Mesenchymal stem cell (in vitro differentiated cells and primary cell): ENCODE measurements around the gene FCHSD1. TPM values are rescaled to one million over a fixed set of nuclear protein-coding genes. Genes with fewer than 3 reads are reported as not detected.

Source experiments
- DNase-seq: peaks from one replicate; pipeline ENCODE4 v3.0.0-alpha.2; 2013
- H2AFZ ChIP-seq: one replicate; pipeline ENCODE4 v1.6.1; 2013; ENCODE audit warnings: low read depth, mild to moderate bottlenecking, control low read depth, inconsistent platforms, low read length, moderate library complexity
- H2AK5ac ChIP-seq: 2 replicates; pipeline ENCODE4 v1.6.1; 2013; ENCODE audit warnings: low read length, moderate library complexity, mild to moderate bottlenecking, inconsistent platforms; ENCODE audit not compliant: severe bottlenecking
- H2BK120ac ChIP-seq: one replicate; pipeline ENCODE4 v1.6.1; 2013; ENCODE audit warnings: low read depth, mild to moderate bottlenecking, inconsistent platforms, low read length, moderate library complexity
- H2BK12ac ChIP-seq, 2 experiments: one replicate each; pipeline ENCODE4 v1.6.1; 2013; ENCODE audit warnings: inconsistent platforms in 2 of 2, low read length in 2 of 2, mild to moderate bottlenecking in 2 of 2, moderate library complexity in 2 of 2, control low read depth in 1 of 2
- H2BK15ac ChIP-seq: one replicate; pipeline ENCODE4 v1.6.1; 2013; ENCODE audit warnings: mild to moderate bottlenecking, low read depth, inconsistent platforms; ENCODE audit not compliant: poor library complexity, severe bottlenecking
- H2BK5ac ChIP-seq: 2 replicates; pipeline ENCODE4 v1.6.1; 2013; ENCODE audit warnings: low read depth, mild to moderate bottlenecking, low read length, control low read depth, inconsistent platforms; ENCODE audit not compliant: poor library complexity, severe bottlenecking
- H3K14ac ChIP-seq, 2 experiments: one replicate each; pipeline ENCODE4 v1.6.1; 2013; ENCODE audit warnings: inconsistent platforms in 2 of 2, low read length in 2 of 2, control low read depth in 1 of 2, mild to moderate bottlenecking in 1 of 2, moderate library complexity in 1 of 2
- H3K18ac ChIP-seq, 2 experiments: one replicate each; pipeline ENCODE4 v1.6.1; 2013; ENCODE audit warnings: inconsistent platforms in 2 of 2, low read length in 2 of 2, control low read depth in 1 of 2, low read depth in 1 of 2, mild to moderate bottlenecking in 1 of 2
- H3K23ac ChIP-seq, 2 experiments: one replicate each; pipeline ENCODE4 v1.6.1; 2013; ENCODE audit warnings: inconsistent platforms in 2 of 2, low read length in 2 of 2, mild to moderate bottlenecking in 2 of 2, moderate library complexity in 2 of 2, control low read depth in 1 of 2
- H3K27ac ChIP-seq: 2 replicates; pipeline ENCODE4 v1.5.1; 2013; ENCODE audit warnings: mild to moderate bottlenecking, moderate library complexity, low read length, control low read depth, inconsistent platforms; ENCODE audit not compliant: poor library complexity, severe bottlenecking
- H3K27me3 ChIP-seq, 2 experiments: 2 replicates each; pipeline versions ENCODE4 v1.6.1 to v1.7.0; 2013; ENCODE audit warnings: low read length in 2 of 2, mild to moderate bottlenecking in 2 of 2, moderate library complexity in 2 of 2, control low read depth in 1 of 2, inconsistent platforms in 1 of 2; ENCODE audit not compliant: control insufficient read depth in 1 of 2, insufficient read depth in 1 of 2
- H3K36me3 ChIP-seq, 2 experiments: 2 replicates each; pipeline versions ENCODE4 v1.6.1 to v1.7.0; 2013; ENCODE audit warnings: low read length in 2 of 2, control low read depth in 1 of 2, inconsistent platforms in 1 of 2, low read depth in 1 of 2, mild to moderate bottlenecking in 1 of 2; ENCODE audit not compliant: insufficient read depth in 2 of 2, control insufficient read depth in 1 of 2
- H3K4ac ChIP-seq, 2 experiments: one replicate each; pipeline ENCODE4 v1.6.1; 2013; ENCODE audit warnings: inconsistent platforms in 2 of 2, low read length in 2 of 2, mild to moderate bottlenecking in 2 of 2, moderate library complexity in 2 of 2, control low read depth in 1 of 2, low read depth in 1 of 2
- H3K4me1 ChIP-seq: 2 replicates; pipeline ENCODE4 v1.6.1; 2013; ENCODE audit warnings: low read depth, low read length, control low read depth; ENCODE audit not compliant: control insufficient read depth, insufficient read depth
- H3K4me2 ChIP-seq: 2 replicates; pipeline ENCODE4 v1.6.1; 2013; ENCODE audit warnings: low read length, mild to moderate bottlenecking, inconsistent platforms; ENCODE audit not compliant: poor library complexity, severe bottlenecking
- H3K4me3 ChIP-seq, 2 experiments: 2 replicates each; pipeline versions ENCODE4 v1.5.1 to v1.7.0; 2013; ENCODE audit warnings: low read length in 2 of 2, mild to moderate bottlenecking in 2 of 2, control low read depth in 1 of 2, low read depth in 1 of 2; ENCODE audit not compliant: insufficient read depth in 1 of 2
- H3K79me1 ChIP-seq: replicated peaks from 2 replicates; pipeline ENCODE4 v1.6.1; 2013; ENCODE audit warnings: mild to moderate bottlenecking, control low read depth, low read length, inconsistent platforms; ENCODE audit not compliant: poor library complexity, severe bottlenecking
- H3K9ac ChIP-seq: 2 replicates; pipeline ENCODE4 v1.7.0; 2013; ENCODE audit warnings: mild to moderate bottlenecking, low read length, moderate library complexity
- H3K9me3 ChIP-seq: 2 replicates; pipeline ENCODE4 v1.7.0; 2013; ENCODE audit warnings: mild to moderate bottlenecking, low read length; ENCODE audit not compliant: control insufficient read depth
- H4K8ac ChIP-seq: one replicate; pipeline ENCODE4 v1.6.1; 2013; ENCODE audit warnings: inconsistent platforms, mild to moderate bottlenecking, low read length, moderate library complexity
- H4K91ac ChIP-seq: one replicate; pipeline ENCODE4 v1.6.1; 2013; ENCODE audit warnings: mild to moderate bottlenecking, low read length, inconsistent platforms
- WGBS: methylation state at CpG from one replicate; pipeline ENCODE4 v1.1.7; 2013; ENCODE audit warnings: mixed read lengths; 5-methylcytosine and 5-hydroxymethylcytosine counted together
- polyA plus RNA-seq, 2 experiments: library from polyadenylated mRNA; stranded (reverse); fragments of 200-250 nt; gene quantifications; one replicate each; pipeline ENCODE4 v1.2.3, GENCODE V29; 2013

The FCHSD1 gene
- 17.4 TPM for polyA plus RNA-seq (2013, experiment 1 of 2)
- 17.0 TPM for polyA plus RNA-seq (2013, experiment 2 of 2)

GRCh38 chr5:141650851-141651727 is at the start of gene FCHSD1:
Gene FCHSD1, minus strand, starts transcription at chr5:141651418. Its CDS starts 50 bp downstream, at chr5:141651368.
- peak; percentile 85 for DNase-seq
- Histone ChIP-seq H3K4me2 (peak within 1 kb of the TSS; percentile 87), H3K4me3 (peak within 1 kb of the TSS; percentile 68 to 92), H2BK5ac (peak within 1 kb of the TSS; percentile 2), H3K27ac (no peak within 1 kb of the TSS), H2BK15ac (peak within 1 kb of the TSS; percentile 75), H3K14ac (no peak within 1 kb of the TSS), H3K4me1 (peaks cover 30% of the 10 kb centered on the region), H3K9ac (peak within 1 kb of the TSS; percentile 89), H3K36me3 (peaks cover 46 to 47% of the 10 kb centered on the region in 2 experiments), H2BK12ac (peak within 1 kb of the TSS in 1 of 2 experiments; percentile 38), H3K4ac (peak within 1 kb of the TSS in 1 of 2 experiments; percentile 35), H3K18ac (peak within 1 kb of the TSS; percentile 24 to 79), H2BK120ac (peak within 1 kb of the TSS; percentile 69), H2AK5ac (peak within 1 kb of the TSS; percentile 53), H3K23ac (no peak within 1 kb of the TSS), H3K27me3 (no peaks in the 10 kb centered on the region), H2AFZ (peak within 1 kb of the TSS; percentile 72), H3K9me3 (no peaks in the 10 kb centered on the region), H4K91ac (no peak within 1 kb of the TSS), H4K8ac (peak within 1 kb of the TSS; percentile 85), H3K79me1 (peaks cover 24% of the 10 kb centered on the region)
- WGBS, result under 1% methylated on average over 48 of the region's 50 CpGs

- H2BK15ac ChIP-seq, result no peak overlapping the region
- H3K27ac ChIP-seq, result no peak overlapping the region
- H3K36me3 ChIP-seq, result no peaks in the 10 kb centered on the region
- H3K14ac ChIP-seq, result no peak overlapping the region
- H3K27me3 ChIP-seq, result peaks cover 61 to 63% of the 10 kb centered on the region in 2 experiments
- H3K79me1 ChIP-seq, result no peaks in the 10 kb centered on the region
- no peak overlapping the region for H3K9ac ChIP-seq
- H2AK5ac ChIP-seq, result no peak overlapping the region
- no peak overlapping the region for H2AFZ ChIP-seq
- H3K4me1 ChIP-seq, result peaks cover 23% of the 10 kb centered on the region
- no peak overlapping the region for H3K4me2 ChIP-seq
- no peak overlapping the region for H3K4me3 ChIP-seq
- H3K9me3 ChIP-seq, result no peaks in the 10 kb centered on the region
- no peak overlapping the region for H2BK120ac ChIP-seq
- WGBS, result 86% methylated on average over 3 of the region's 3 CpGs
- no peak overlapping the region for H2BK12ac ChIP-seq
- no peak overlapping the region for H4K8ac ChIP-seq
- H3K18ac ChIP-seq, result no peak overlapping the region
- no peak overlapping the region for H2BK5ac ChIP-seq
- H3K4ac ChIP-seq, result no peak overlapping the region
- no peak overlapping the region for H4K91ac ChIP-seq
- no peak overlapping the region for H3K23ac ChIP-seq
- DNase-seq, result no peak
These were observed 46.4 kb upstream of the FCHSD1 start for GRCh38 chr5:141697586-141697985.

GRCh38 chr5:141696431-141696830 is 45.2 kb upstream of the FCHSD1 start:
- H4K8ac ChIP-seq, result no peak overlapping the region
- no peak overlapping the region for H3K27ac ChIP-seq
- H2BK12ac ChIP-seq, result no peak overlapping the region
- H3K9me3 ChIP-seq, result no peaks in the 10 kb centered on the region
- H2AFZ ChIP-seq, result no peak overlapping the region
- peaks cover 54 to 57% of the 10 kb centered on the region in 2 experiments for H3K27me3 ChIP-seq
- H2AK5ac ChIP-seq, result no peak overlapping the region
- H2BK5ac ChIP-seq, result no peak overlapping the region
- no peak overlapping the region for H3K9ac ChIP-seq
- H3K4me1 ChIP-seq, result peaks cover 23% of the 10 kb centered on the region
- no peaks in the 10 kb centered on the region for H3K79me1 ChIP-seq
- H2BK120ac ChIP-seq, result no peak overlapping the region
- DNase-seq, result no peak
- no peak overlapping the region for H2BK15ac ChIP-seq
- H3K4ac ChIP-seq, result no peak overlapping the region
- no peaks in the 10 kb centered on the region for H3K36me3 ChIP-seq
- H4K91ac ChIP-seq, result no peak overlapping the region
- no peak overlapping the region for H3K4me3 ChIP-seq
- H3K4me2 ChIP-seq, result no peak overlapping the region
- no peak overlapping the region for H3K14ac ChIP-seq
- no peak overlapping the region for H3K18ac ChIP-seq
- no peak overlapping the region for H3K23ac ChIP-seq
- WGBS, result 91% methylated on average over 2 of the region's 2 CpGs

GRCh38 chr5:141695627-141696215 is 44.5 kb upstream of the FCHSD1 start:
- H3K4ac ChIP-seq, result no peak overlapping the region
- H2BK5ac ChIP-seq, result no peak overlapping the region
- peaks cover 54 to 57% of the 10 kb centered on the region in 2 experiments for H3K27me3 ChIP-seq
- no peak for DNase-seq
- 70% methylated on average over 11 of the region's 11 CpGs for WGBS
- H3K14ac ChIP-seq, result no peak overlapping the region
- H3K4me3 ChIP-seq, result no peak overlapping the region
- H3K9me3 ChIP-seq, result no peaks in the 10 kb centered on the region
- no peak overlapping the region for H3K18ac ChIP-seq
- H2BK15ac ChIP-seq, result no peak overlapping the region
- peaks cover 23% of the 10 kb centered on the region for H3K4me1 ChIP-seq
- no peak overlapping the region for H4K91ac ChIP-seq
- no peaks in the 10 kb centered on the region for H3K36me3 ChIP-seq
- no peak overlapping the region for H2BK12ac ChIP-seq
- no peaks in the 10 kb centered on the region for H3K79me1 ChIP-seq
- no peak overlapping the region for H2BK120ac ChIP-seq
- H2AK5ac ChIP-seq, result no peak overlapping the region
- H3K27ac ChIP-seq, result no peak overlapping the region
- H3K23ac ChIP-seq, result no peak overlapping the region
- H2AFZ ChIP-seq, result no peak overlapping the region
- no peak overlapping the region for H4K8ac ChIP-seq
- H3K9ac ChIP-seq, result no peak overlapping the region
- H3K4me2 ChIP-seq, result no peak overlapping the region
